SU-DHL-6 (cell line): ENCODE results near the gene CNTN1.
A peak's percentile ranks its signal among the peaks of the same experiment; 100 is the strongest.

Experiments
- H2AFZ ChIP-seq: fragments of 200-600 bp; sonication (generic); 2 replicates; pipeline ENCODE4 v1.6.1; 2014; ENCODE audit warnings: low read depth, mild to moderate bottlenecking, moderate library complexity, mixed read lengths, antibody characterized with exemption, low read length; ENCODE audit not compliant: severe bottlenecking
- H3F3A ChIP-seq: fragments of 200-600 bp; shearing (Covaris generic); 2 replicates; pipeline ENCODE4 v1.6.0; 2016; ENCODE audit warnings: antibody characterized with exemption, mild to moderate bottlenecking; ENCODE audit not compliant: insufficient read depth
- H3K27ac ChIP-seq: fragments of 200-600 bp; sonication (generic); 2 replicates; pipeline ENCODE4 v1.5.1; 2016; ENCODE audit warnings: low read depth, mild to moderate bottlenecking, low read length, moderate library complexity, mixed read lengths
- H3K27me3 ChIP-seq: fragments of 200-600 bp; sonication (generic), shearing (Covaris generic); 2 replicates; pipeline ENCODE4 v1.6.0; 2014; ENCODE audit warnings: mild to moderate bottlenecking, low read length
- H3K36me3 ChIP-seq: fragments of 200-600 bp; sonication (generic); 2 replicates; pipeline ENCODE4 v1.6.1; 2014; ENCODE audit warnings: mild to moderate bottlenecking, low read length, mixed read lengths
- H3K4me2 ChIP-seq: fragments of 300-600, 200-600 bp; shearing (Covaris generic), sonication (generic); 2 replicates; pipeline ENCODE4 v1.6.0; 2014; ENCODE audit warnings: low read length, low read depth, mild to moderate bottlenecking; ENCODE audit not compliant: poor library complexity, severe bottlenecking
- H3K4me3 ChIP-seq: fragments of 200-600 bp; sonication (generic); 2 replicates; pipeline ENCODE4 v1.5.1; 2014; ENCODE audit warnings: antibody characterized with exemption, low read length, mild to moderate bottlenecking, mixed read lengths; ENCODE audit not compliant: insufficient read depth, poor library complexity, severe bottlenecking
- H3K79me2 ChIP-seq: fragments of 200-600 bp; sonication (generic); 2 replicates; pipeline ENCODE4 v1.6.1; 2014; ENCODE audit warnings: mild to moderate bottlenecking, low read length, moderate library complexity; ENCODE audit not compliant: insufficient read depth
- H3K9ac ChIP-seq: fragments of 200-600 bp; sonication (generic); 2 replicates; pipeline ENCODE4 v1.7.0; 2014; ENCODE audit warnings: mild to moderate bottlenecking, low read length
- H3K9me2 ChIP-seq: fragments of 200-600 bp; sonication (generic); replicated peaks from 2 replicates; pipeline ENCODE4 v1.6.1; 2014; ENCODE audit warnings: low read length; ENCODE audit not compliant: insufficient read depth
- H3K9me3 ChIP-seq: fragments of 200-600 bp; sonication (generic); 2 replicates; pipeline ENCODE4 v1.6.1; 2014; ENCODE audit warnings: low read length, mixed read lengths; ENCODE audit not compliant: insufficient read depth
- H4K20me1 ChIP-seq: fragments of 200-600 bp; sonication (generic); 2 replicates; pipeline ENCODE4 v1.6.1; 2014; ENCODE audit warnings: low read depth, mild to moderate bottlenecking, antibody characterized with exemption, low read length, moderate library complexity, mixed read lengths
- CTCF ChIP-seq: fragments of 200-600 bp; sonication (generic); IDR thresholded peaks from one replicate; pipeline ENCODE4 v1.5.1; 2017; ENCODE audit warnings: antibody characterized with exemption, mild to moderate bottlenecking, low read length, moderate library complexity; ENCODE audit not compliant: insufficient read depth, poor library complexity, severe bottlenecking
- EZH2phosphoT487 ChIP-seq: fragments of 200-600 bp; sonication (generic), shearing (Covaris generic); conservative IDR thresholded peaks from 2 replicates; pipeline ENCODE4 v1.6.1; 2018; ENCODE audit warnings: mild to moderate bottlenecking, antibody characterized with exemption, low read length, moderate library complexity, mixed read lengths

The CNTN1 gene

GRCh38 chr12:40963751-40964150 lies 271.5 kb downstream of the CNTN1 start:
- no peak overlapping the region for H3K27ac ChIP-seq
- H3K9me3 ChIP-seq: no peaks in the 10 kb centered on the region
- TF ChIP-seq CTCF: no peak
- TF ChIP-seq EZH2phosphoT487: no peak
- no peak overlapping the region for H3K9ac ChIP-seq
- H2AFZ ChIP-seq: no peak overlapping the region
- H3K4me3 ChIP-seq: no peak overlapping the region
- no peaks in the 10 kb centered on the region for H3K9me2 ChIP-seq
- no peaks in the 10 kb centered on the region for H3K79me2 ChIP-seq
- H4K20me1 ChIP-seq: no peaks in the 10 kb centered on the region
- no peaks in the 10 kb centered on the region; the same call in 1 of the 2 replicates for H3F3A ChIP-seq
- no peak overlapping the region for H3K4me2 ChIP-seq
- H3K36me3 ChIP-seq: no peaks in the 10 kb centered on the region
- no peaks in the 10 kb centered on the region for H3K27me3 ChIP-seq

- H3K27ac ChIP-seq: no peak overlapping the region
- H3K9me3 ChIP-seq: no peaks in the 10 kb centered on the region
- H3K27me3 ChIP-seq: no peaks in the 10 kb centered on the region
- H4K20me1 ChIP-seq: no peaks in the 10 kb centered on the region
- H3K36me3 ChIP-seq: no peaks in the 10 kb centered on the region
- H3K4me3 ChIP-seq: no peak overlapping the region
- no peak overlapping the region for H3K4me2 ChIP-seq
- no peak overlapping the region for H2AFZ ChIP-seq
- no peak overlapping the region for H3K9ac ChIP-seq
- TF ChIP-seq CTCF (no peak), EZH2phosphoT487 (no peak)
- no peaks in the 10 kb centered on the region for H3K79me2 ChIP-seq
- H3K9me2 ChIP-seq: no peaks in the 10 kb centered on the region
- no peaks in the 10 kb centered on the region for H3F3A ChIP-seq
These were observed 277.6 kb downstream of the CNTN1 start for GRCh38 chr12:40969796-40970195.

- Histone ChIP-seq H3K4me3 (no peak overlapping the region), H3K36me3 (no peaks in the 10 kb centered on the region), H3K9me3 (no peaks in the 10 kb centered on the region), H3K27me3 (no peaks in the 10 kb centered on the region), H3K79me2 (no peaks in the 10 kb centered on the region), H3K9ac (no peak overlapping the region), H3K27ac (no peak overlapping the region), H3F3A (no peaks in the 10 kb centered on the region), H3K4me2 (no peak overlapping the region), H3K9me2 (no peaks in the 10 kb centered on the region), H4K20me1 (no peaks in the 10 kb centered on the region), H2AFZ (no peak overlapping the region)
- TF ChIP-seq CTCF: peak; percentile 10
- no peak for TF ChIP-seq EZH2phosphoT487
These were observed 278.2 kb downstream of the CNTN1 start for GRCh38 chr12:40970320-40970907.
